ENCODE measurements around the gene GRIP1. TPM values are rescaled to one million over a fixed set of nuclear protein-coding genes. Genes with fewer than 3 reads are reported as not detected.

GRIP1 gene
- total RNA-seq, 2 experiments from 2014 or later = 5.4 TPM

DNA sequence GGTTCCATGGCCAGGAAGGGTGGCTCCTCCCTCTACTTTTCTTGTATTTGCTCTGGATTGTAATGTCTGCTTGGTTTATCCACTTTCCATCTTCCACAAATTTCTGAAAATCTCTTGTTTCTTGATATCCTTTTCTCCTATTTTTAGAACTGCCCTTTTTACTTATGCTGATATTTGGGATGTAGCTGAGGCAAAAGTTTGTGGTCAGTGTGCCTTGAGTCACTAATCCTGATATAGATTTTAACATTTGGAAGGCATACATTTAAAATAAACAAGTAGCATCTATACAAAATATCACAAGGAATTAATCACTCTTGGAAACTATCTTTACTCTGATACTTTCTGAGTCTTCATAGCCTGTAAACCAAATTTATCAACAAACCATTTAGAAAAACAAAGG lies 11.0 kb downstream of the GRIP1 start:
- H3K4me1 Mint-ChIP-seq (ENCODE audit: low read depth) = no peaks in the 10 kb centered on the region
- TF ChIP-seq, protein P1, sequence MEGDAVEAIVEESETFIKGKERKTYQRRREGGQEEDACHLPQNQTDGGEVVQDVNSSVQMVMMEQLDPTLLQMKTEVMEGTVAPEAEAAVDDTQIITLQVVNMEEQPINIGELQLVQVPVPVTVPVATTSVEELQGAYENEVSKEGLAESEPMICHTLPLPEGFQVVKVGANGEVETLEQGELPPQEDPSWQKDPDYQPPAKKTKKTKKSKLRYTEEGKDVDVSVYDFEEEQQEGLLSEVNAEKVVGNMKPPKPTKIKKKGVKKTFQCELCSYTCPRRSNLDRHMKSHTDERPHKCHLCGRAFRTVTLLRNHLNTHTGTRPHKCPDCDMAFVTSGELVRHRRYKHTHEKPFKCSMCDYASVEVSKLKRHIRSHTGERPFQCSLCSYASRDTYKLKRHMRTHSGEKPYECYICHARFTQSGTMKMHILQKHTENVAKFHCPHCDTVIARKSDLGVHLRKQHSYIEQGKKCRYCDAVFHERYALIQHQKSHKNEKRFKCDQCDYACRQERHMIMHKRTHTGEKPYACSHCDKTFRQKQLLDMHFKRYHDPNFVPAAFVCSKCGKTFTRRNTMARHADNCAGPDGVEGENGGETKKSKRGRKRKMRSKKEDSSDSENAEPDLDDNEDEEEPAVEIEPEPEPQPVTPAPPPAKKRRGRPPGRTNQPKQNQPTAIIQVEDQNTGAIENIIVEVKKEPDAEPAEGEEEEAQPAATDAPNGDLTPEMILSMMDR (IDR thresholded peaks at IDR 0.05) = no peak
- H3K9me3 ChIP-seq (ENCODE audit: control insufficient read depth in 1 of 2, insufficient read depth in 1 of 2, low read length in 2 of 2) = no peaks in the 10 kb centered on the region
- no peak for DNase-seq
- no peak overlapping the region for H3K4me3 Mint-ChIP-seq
- H3K9me3 Mint-ChIP-seq = no peaks in the 10 kb centered on the region
- ChIA-PET POLR2A (no interaction called here), CTCF (no interaction called here)
- intact Hi-C loops (cut with DNase I, micrococcal nuclease) = no loop called here
- H3K27me3 Mint-ChIP-seq = peaks cover 8% of the 10 kb centered on the region
- H3K36me3 Mint-ChIP-seq (ENCODE audit: low read depth) = no peaks in the 10 kb centered on the region
- H3K4me1 ChIP-seq (ENCODE audit: insufficient read depth, low read length) = no peaks in the 10 kb centered on the region
- no peak overlapping the region for H3K4me3 ChIP-seq (ENCODE audit: low read length)
- H3K36me3 ChIP-seq (ENCODE audit: insufficient read depth, low read length) = no peaks in the 10 kb centered on the region
- H3K27ac Mint-ChIP-seq = no peak overlapping the region
- peaks cover 0 to 4% of the 10 kb centered on the region in 2 experiments for H3K27me3 ChIP-seq (ENCODE audit: control insufficient read depth in 1 of 2, insufficient read depth in 2 of 2, low read length in 2 of 2)
- no peak overlapping the region for H3K27ac ChIP-seq (ENCODE audit: low read depth in 1 of 2, low read length in 2 of 2)
- no peak for ATAC-seq (ENCODE audit: poor library complexity)

DNA sequence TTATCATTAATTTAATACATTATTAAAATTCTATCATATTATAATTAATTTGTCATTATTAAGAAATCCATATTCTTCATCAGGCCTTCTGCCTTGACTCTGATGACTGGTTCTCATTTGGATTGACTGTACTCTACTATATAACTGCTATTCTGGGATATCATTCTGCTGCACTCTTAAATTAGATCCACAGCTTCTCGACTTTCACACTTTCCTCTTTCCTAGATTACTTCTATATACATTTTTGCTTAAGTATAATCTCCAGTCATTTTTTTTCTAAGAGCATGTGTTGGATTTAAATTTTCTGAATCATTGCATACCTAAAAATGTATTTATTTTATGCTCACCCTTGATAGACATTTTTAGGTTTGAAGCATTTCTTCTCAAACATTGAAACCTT lies 12.4 kb downstream of the GRIP1 start:
- intact Hi-C loops (cut with DNase I, micrococcal nuclease) = no loop called here
- POLR2A ChIA-PET = no interaction called here

DNA sequence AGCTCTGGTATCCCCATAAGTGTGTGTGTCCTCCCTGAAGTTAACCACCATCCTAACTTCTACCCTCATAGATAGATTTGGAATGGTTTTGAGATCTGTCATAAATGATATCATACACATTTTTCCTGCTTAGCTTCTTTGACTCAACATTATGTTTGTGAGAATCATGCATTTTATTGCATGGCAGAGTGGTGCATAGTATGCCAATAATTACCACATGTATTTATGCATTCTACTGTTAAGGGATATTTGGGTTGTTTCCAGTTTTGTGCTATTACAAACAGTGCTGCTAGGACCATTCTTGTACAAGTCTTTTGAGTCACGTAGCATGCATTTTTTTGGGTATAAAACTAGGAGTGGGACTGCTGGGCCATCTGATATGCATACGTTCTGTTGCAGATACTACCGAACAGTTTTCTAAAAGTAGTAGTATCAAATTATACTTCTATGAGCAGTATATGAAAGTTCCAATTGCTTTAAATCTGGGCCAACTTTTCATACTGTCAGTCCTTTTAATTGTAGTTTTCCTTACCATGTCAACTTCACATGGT lies 13.4 kb downstream of the GRIP1 start:
- H3K36me3 Mint-ChIP-seq (ENCODE audit: low read depth) = no peaks in the 10 kb centered on the region
- intact Hi-C loops (cut with DNase I, micrococcal nuclease) = no loop called here
- POLR2A ChIA-PET = no interaction called here
- Histone ChIP-seq H3K9me3 (ENCODE audit: control insufficient read depth in 1 of 2, insufficient read depth in 1 of 2, low read length in 2 of 2) (no peaks in the 10 kb centered on the region), H3K4me1 (ENCODE audit: insufficient read depth, low read length) (no peaks in the 10 kb centered on the region), H3K27ac (ENCODE audit: low read depth in 1 of 2, low read length in 2 of 2) (no peak overlapping the region), H3K36me3 (ENCODE audit: insufficient read depth, low read length) (no peaks in the 10 kb centered on the region), H3K27me3 (ENCODE audit: control insufficient read depth in 1 of 2, insufficient read depth in 2 of 2, low read length in 2 of 2) (peaks cover 3 to 7% of the 10 kb centered on the region in 2 experiments), H3K4me3 (ENCODE audit: low read length) (no peak overlapping the region)
- TF ChIP-seq, protein P1 (IDR thresholded peaks at IDR 0.05) = no peak
- H3K4me1 Mint-ChIP-seq (ENCODE audit: low read depth) = no peaks in the 10 kb centered on the region
- no peak for ATAC-seq (ENCODE audit: poor library complexity)
- CTCF ChIA-PET = no interaction called here
- no peak overlapping the region for H3K27ac Mint-ChIP-seq
- peaks cover 13% of the 10 kb centered on the region for H3K27me3 Mint-ChIP-seq
- H3K9me3 Mint-ChIP-seq = no peaks in the 10 kb centered on the region
- no peak for DNase-seq
- H3K4me3 Mint-ChIP-seq = no peak overlapping the region

More for the DNA sequence above, 12.4 kb downstream of the GRIP1 start:
- H3K27ac Mint-ChIP-seq = no peak overlapping the region
- Histone ChIP-seq H3K4me1 (ENCODE audit: insufficient read depth, low read length) (no peaks in the 10 kb centered on the region), H3K4me3 (ENCODE audit: low read length) (no peak overlapping the region), H3K27ac (ENCODE audit: low read depth in 1 of 2, low read length in 2 of 2) (no peak overlapping the region), H3K36me3 (ENCODE audit: insufficient read depth, low read length) (no peaks in the 10 kb centered on the region), H3K27me3 (ENCODE audit: control insufficient read depth in 1 of 2, insufficient read depth in 2 of 2, low read length in 2 of 2) (peaks cover 3 to 4% of the 10 kb centered on the region in 2 experiments), H3K9me3 (ENCODE audit: control insufficient read depth in 1 of 2, insufficient read depth in 1 of 2, low read length in 2 of 2) (no peaks in the 10 kb centered on the region)
- DNase-seq = no peak
- H3K4me3 Mint-ChIP-seq = no peak overlapping the region
- ATAC-seq (ENCODE audit: poor library complexity) = no peak
- CTCF ChIA-PET = no interaction called here
- H3K4me1 Mint-ChIP-seq (ENCODE audit: low read depth) = no peaks in the 10 kb centered on the region
- no peaks in the 10 kb centered on the region for H3K9me3 Mint-ChIP-seq
- H3K27me3 Mint-ChIP-seq = peaks cover 13% of the 10 kb centered on the region
- TF ChIP-seq, protein P1 (IDR thresholded peaks at IDR 0.05) = no peak
- H3K36me3 Mint-ChIP-seq (ENCODE audit: low read depth) = no peaks in the 10 kb centered on the region

Data from CD4-positive, alpha-beta T cell (primary cell).